Measurements from ENCODE around the gene WDR38.

WDR38 gene, protein sequence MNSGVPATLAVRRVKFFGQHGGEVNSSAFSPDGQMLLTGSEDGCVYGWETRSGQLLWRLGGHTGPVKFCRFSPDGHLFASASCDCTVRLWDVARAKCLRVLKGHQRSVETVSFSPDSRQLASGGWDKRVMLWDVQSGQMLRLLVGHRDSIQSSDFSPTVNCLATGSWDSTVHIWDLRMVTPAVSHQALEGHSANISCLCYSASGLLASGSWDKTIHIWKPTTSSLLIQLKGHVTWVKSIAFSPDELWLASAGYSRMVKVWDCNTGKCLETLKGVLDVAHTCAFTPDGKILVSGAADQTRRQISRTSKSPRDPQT

GRCh38 chr9:124852829-124853531 lies at the start of gene WDR38:
TSS of gene WDR38 (plus strand) at chr9:124853460. CDS start at chr9:124853532, 72 bp downstream.
- no peak for DNase-seq

GRCh38 chr9:124803911-124804310 lies 49.3 kb upstream of the WDR38 start:
- no peak for DNase-seq

DNA sequence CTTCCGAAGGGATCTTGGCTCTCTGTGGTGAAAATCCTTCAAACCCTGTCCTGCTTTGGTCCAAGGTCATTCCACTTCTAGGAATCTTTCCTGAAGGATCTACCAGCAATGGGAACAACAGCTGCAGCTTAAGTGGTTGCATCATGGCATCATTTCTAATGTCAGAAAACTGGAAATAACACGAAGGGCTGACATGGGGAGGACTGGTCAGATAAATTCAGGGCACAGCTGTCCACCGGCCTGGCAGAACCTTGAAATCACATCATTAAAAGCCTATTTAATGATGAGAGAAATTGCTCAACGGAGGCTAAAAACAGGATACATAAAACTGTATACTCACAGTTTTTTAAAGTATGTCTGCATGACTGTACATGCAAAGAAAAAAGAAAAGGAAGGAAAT lies 48.1 kb upstream of the WDR38 start:
- no peak for DNase-seq

DNA sequence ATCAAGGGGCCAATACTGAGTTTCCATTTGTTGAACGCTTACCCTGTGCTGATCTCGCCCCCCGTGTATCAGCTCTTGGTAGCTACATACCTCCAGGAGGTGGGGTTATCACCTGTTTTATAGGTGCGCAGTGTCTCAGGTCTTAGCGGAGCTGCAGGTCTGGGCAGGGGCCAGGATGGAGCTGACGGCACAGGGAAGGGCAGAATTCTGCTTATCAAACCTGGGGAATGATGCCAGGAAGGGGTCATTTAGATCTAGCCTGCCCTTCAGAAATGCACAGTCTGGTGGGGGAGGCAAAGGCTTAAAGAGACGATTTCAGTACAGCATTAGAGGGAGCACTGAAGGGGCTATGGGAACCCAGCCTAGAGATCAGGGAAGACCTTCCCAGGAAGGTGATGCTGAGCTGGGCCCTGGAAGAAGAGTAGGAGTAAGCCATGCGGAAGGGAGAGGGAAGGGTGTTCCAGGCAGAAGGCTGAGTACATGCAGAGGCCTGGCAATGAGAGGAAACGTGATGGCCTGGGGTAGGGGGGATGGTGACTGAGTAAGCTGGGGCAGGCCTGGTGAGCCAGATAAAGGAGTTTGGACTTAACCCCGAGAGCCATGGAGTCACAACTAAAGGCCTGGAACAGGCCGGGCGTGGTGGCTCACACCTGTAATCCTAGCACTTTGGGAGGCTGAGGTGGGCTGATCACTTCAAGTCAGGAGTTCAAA lies 44.9 kb upstream of the WDR38 start:
- no peak for DNase-seq

- DNase-seq = no peak
Observed at GRCh38 chr9:124809211-124809610, 44.0 kb upstream of the WDR38 start.

- DNase-seq = no peak
Observed at GRCh38 chr9:124809741-124810500, 43.3 kb upstream of the WDR38 start.

DNA sequence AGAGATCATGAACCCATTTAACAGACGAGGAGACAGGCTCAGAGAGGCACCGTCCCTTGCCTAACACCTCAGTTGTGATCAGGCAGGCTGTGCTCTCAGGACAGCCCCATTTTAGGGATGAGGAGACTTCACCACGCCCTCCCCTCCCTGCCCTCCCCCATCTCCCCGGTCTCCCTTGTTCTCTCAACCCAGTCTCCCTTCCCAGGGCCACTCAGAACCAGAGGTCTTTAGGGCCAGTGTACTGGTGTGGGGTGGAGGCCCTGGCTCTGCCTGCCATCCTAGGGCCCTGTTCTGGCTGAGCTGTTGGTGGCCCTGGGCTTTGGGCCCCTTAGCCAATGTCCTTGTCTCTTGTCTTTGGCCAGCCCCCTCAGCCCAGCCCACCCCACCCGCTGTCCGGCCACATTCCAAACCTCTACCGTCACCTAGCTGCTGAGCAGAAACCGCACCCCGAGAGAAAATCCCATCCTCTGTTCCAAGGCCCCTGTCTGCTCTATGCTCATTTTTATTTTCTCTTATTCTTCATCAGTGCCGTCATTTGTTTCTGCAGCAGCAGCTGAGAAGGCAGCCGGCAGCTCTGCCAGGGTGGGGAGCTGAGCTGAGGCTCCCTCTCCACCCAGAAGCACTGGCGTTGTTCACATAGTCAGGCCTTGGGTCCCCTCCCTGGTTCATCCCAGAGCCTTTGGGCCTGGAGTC lies 42.5 kb upstream of the WDR38 start:
- DNase-seq = no peak

DNA sequence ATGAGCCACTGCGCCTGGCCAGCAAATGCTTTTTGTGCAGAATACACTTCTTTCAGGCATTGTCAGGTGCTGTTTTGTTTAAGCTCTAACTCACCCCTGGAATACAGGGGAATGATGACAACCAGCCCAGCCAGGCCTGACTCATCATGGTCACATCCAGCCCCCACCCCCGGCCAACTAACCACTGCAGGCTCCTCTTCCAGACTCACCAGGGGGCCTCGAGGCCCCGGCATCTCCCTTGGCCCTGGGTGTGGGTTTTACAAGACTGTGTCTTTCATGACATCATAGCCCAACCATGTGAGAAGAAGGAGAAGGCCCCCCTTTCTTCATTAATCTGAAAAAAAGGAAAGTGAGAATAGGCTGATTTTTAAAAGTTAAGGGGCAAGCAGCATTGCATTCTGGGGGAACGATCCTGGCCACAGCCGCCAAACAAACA lies 40.8 kb upstream of the WDR38 start:
- DNase-seq = no peak

GRCh38 chr9:124813041-124813440 lies 40.2 kb upstream of the WDR38 start:
- DNase-seq = no peak

- no peak for DNase-seq
Observed at GRCh38 chr9:124813501-124814163, 39.6 kb upstream of the WDR38 start.

GRCh38 chr9:124814164-124814535 lies 39.1 kb upstream of the WDR38 start:
- DNase-seq = no peak

GRCh38 chr9:124815601-124816000 lies 37.7 kb upstream of the WDR38 start:
- DNase-seq = no peak

GRCh38 chr9:124818431-124819281 lies 34.6 kb upstream of the WDR38 start:
- no peak for DNase-seq

DNA sequence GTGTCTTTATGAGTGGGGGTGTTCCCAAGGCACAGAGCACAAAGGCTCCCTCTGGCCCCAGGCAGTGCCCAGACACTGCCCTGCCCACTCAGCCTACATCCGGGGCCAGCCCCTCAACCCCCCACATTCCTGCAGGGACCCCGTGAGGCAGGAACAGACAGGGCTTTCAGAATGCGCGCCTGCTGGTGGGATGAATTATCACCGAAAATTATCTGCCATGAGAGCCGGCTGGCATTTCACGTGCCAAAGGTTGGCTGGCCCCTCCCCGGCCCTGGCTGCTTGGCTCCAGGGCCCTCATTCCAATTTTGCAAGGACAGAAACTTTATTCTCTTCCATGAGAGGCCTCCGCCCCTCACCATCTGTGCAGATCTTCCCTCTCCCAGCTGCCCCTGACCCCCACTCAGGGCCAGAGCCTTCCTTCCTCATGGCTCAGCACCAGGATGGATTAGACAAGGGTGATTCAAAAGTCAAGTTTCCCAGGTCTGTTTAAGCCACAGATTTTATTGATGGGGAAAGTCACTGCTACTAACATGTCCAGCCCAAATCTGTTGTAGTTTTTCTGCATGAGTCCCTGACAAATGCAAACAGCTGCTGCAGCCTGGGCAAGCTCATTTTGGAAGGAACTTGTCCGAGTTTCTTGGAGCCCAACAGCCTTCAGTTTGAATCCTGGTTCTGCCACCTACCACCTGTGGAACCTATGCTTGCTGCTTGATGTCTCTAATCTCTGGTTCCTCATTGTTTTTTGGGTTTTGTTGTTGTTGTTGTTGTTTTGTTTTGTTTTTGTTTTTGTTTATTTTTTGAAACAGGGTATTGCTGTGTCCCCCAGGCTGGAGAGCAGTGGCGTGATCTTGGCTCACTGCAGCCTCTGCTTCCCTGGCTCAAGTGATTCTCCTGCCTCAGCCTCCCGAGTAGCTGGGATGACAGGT lies 32.3 kb upstream of the WDR38 start:
- no peak for DNase-seq

DNA sequence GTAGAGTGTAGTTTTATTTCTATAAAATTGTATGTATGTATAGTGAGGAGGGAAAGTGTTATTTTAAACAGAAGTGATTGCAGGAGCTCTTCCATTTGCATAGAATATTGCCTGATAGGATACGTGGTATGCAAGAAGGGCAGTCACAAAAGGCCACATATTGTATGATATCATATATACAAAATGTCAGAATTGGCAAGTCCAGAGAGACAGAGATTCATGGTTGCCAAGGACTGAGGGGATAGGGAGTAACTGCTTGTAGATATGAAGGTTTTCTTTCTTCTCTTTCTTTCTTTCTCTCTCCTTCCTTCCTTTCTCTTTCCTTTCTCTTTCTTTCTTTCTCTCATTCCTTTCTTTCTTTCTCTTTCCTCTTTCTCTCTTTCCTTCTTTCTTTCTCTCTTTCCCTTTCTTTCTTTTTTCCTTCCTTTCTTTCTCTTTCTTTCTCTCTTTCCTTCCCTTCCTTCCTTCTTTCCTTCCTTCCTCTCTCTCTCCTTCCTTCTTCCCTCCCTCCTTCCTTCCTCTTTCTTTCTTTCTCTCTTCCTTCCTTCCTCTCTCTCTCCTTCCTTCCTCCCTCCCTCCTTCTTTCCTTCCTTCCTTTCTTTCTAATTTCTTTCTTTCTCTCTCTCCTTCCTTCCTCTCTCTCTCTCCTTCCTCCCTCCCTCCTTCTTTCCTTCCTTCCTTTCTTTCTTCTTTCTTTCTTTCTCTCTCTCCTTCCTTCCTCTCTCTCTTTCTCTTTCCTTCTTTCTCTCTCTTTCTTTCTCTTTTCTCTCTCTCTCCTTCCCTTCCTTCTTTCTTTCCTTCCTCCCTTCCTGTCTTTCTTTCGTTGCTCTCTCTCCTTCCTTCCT lies 24.5 kb upstream of the WDR38 start:
- no peak for DNase-seq

- no peak for DNase-seq
Observed at GRCh38 chr9:124829334-124829669, 24.0 kb upstream of the WDR38 start.

DNA sequence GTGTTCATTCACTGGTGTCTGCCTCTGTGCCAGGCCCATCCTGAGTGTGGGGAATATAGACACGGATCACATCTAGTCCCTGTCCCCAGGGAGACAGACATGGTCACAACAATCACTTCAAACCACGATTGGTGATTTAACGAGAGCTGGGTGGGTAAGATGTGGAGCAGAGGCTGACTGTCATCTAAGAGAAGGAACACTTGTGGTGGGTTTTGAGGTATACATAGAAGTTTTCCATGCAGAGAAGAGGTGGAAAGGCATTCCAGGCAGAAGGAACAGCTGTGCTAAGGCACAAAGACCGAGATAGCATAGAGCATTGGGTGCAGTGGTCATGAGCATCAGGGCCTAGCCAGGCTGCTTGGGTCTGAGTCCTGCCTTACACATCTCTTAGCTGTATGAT lies 22.7 kb upstream of the WDR38 start:
- DNase-seq = no peak

DNA sequence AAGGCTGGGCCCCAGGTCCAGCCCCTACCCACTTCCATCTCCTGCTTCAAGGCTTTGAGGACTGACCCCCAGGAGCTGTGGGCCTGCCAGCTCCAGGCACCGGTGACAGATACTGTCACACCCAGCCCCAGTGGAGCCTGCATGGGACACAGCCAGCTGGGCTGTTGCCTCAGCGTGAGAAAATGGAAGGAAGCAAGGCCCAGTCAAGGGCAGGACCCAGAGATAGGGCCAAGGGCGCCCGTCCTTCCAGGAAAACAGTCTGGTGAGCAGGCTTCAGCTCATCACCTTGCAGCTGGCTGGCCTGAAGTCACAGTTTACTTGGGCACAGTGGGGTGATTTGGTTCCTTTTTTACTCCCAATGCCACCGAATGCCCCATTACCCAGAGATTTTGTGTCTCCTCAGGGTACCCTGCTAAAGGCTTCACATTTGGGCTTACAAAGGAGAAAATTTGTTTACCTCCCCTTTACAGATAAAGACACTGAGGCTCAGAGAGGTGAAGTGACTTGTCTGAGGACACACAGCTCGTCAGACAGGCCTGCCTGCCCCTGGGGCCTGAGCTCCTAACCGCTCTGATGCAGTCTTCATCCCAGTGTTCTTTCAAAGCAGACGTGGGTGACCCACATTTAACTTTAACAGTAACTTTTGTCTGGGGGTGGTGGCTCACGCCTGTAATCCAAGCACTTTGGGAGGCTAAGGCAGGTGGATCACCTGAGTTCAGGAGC lies 21.5 kb upstream of the WDR38 start:
- DNase-seq = no peak
